Liver (tissue), 3 donors: ENCODE results near the gene PACC1.

Experiments used
- EGR1 ChIP-seq, 2 donors: IDR thresholded peaks; 2 replicates each; pipeline ENCODE4 v1.6.1; 2016 to 2018; ENCODE audit warnings: antibody characterized with exemption in 2 of 2, low read depth in 2 of 2
- JUND ChIP-seq, 2 donors: IDR thresholded peaks; 2 replicates each; pipeline ENCODE4 v1.6.1; 2016; ENCODE audit warnings: antibody characterized with exemption in 2 of 2
- MAX ChIP-seq: IDR thresholded peaks from 2 replicates; pipeline ENCODE4 v1.6.1; 2016; ENCODE audit warnings: antibody characterized with exemption
- REST ChIP-seq: IDR thresholded peaks from 2 replicates; pipeline ENCODE4 v1.6.1; 2016; ENCODE audit warnings: antibody characterized with exemption, mild to moderate bottlenecking
- YY1 ChIP-seq: IDR thresholded peaks from 2 replicates; pipeline ENCODE4 v1.6.1; 2016; ENCODE audit warnings: antibody characterized with exemption, mild to moderate bottlenecking
- TF ChIP-seq, protein P1 (sequence below): fragments of 150-350 bp; IDR thresholded peaks from 2 replicates; pipeline ENCODE4 v1.5.1; 2017; ENCODE audit warnings: improper control_type of control experiment, low read depth, low read length; ENCODE audit not compliant: missing input control
- TF ChIP-seq, protein P2 (sequence below): IDR thresholded peaks from 2 replicates; pipeline ENCODE4 v1.6.1; 2016; ENCODE audit warnings: antibody characterized with exemption
- donor health status: healthy.
- donor health status: healthy.

GRCh38 chr1:212458817-212459216 lies 44.1 kb upstream of the PACC1 start:
- TF ChIP-seq, protein P1, sequence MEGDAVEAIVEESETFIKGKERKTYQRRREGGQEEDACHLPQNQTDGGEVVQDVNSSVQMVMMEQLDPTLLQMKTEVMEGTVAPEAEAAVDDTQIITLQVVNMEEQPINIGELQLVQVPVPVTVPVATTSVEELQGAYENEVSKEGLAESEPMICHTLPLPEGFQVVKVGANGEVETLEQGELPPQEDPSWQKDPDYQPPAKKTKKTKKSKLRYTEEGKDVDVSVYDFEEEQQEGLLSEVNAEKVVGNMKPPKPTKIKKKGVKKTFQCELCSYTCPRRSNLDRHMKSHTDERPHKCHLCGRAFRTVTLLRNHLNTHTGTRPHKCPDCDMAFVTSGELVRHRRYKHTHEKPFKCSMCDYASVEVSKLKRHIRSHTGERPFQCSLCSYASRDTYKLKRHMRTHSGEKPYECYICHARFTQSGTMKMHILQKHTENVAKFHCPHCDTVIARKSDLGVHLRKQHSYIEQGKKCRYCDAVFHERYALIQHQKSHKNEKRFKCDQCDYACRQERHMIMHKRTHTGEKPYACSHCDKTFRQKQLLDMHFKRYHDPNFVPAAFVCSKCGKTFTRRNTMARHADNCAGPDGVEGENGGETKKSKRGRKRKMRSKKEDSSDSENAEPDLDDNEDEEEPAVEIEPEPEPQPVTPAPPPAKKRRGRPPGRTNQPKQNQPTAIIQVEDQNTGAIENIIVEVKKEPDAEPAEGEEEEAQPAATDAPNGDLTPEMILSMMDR = no peak
- TF ChIP-seq JUND (IDR thresholded peaks at IDR 0.05) (no peak), YY1 (no peak), EGR1 (IDR thresholded peaks at IDR 0.05; ENCODE audit: low read depth in 2 of 2) (no peak), REST (no peak), MAX (no peak)
- TF ChIP-seq, protein P2, sequence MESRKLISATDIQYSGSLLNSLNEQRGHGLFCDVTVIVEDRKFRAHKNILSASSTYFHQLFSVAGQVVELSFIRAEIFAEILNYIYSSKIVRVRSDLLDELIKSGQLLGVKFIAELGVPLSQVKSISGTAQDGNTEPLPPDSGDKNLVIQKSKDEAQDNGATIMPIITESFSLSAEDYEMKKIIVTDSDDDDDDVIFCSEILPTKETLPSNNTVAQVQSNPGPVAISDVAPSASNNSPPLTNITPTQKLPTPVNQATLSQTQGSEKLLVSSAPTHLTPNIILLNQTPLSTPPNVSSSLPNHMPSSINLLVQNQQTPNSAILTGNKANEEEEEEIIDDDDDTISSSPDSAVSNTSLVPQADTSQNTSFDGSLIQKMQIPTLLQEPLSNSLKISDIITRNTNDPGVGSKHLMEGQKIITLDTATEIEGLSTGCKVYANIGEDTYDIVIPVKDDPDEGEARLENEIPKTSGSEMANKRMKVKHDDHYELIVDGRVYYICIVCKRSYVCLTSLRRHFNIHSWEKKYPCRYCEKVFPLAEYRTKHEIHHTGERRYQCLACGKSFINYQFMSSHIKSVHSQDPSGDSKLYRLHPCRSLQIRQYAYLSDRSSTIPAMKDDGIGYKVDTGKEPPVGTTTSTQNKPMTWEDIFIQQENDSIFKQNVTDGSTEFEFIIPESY = no peak
